Esophagus squamous epithelium (tissue), 4 donors: Measurements from ENCODE around the gene ZNF132.

Experiments used
- POLR2A ChIP-seq, 4 donors: fragments of 450-650 bp; IDR thresholded peaks; one replicate each; pipeline ENCODE4 v1.6.1; 2017; ENCODE audit warnings: antibody characterized with exemption in 4 of 4, mild to moderate bottlenecking in 4 of 4, moderate library complexity in 3 of 4
- TF ChIP-seq, protein P1 (sequence below), 6 experiments: fragments of 450-650 bp in 4 of 6; fragments of 200-600 bp in 2 of 6; sonication (generic) in 2 of 6; IDR thresholded peaks; one replicate each; pipeline ENCODE4 v1.5.1; 2016 to 2019; ENCODE audit warnings: antibody characterized with exemption in 6 of 6, mild to moderate bottlenecking in 4 of 6, moderate library complexity in 4 of 6

DNA sequence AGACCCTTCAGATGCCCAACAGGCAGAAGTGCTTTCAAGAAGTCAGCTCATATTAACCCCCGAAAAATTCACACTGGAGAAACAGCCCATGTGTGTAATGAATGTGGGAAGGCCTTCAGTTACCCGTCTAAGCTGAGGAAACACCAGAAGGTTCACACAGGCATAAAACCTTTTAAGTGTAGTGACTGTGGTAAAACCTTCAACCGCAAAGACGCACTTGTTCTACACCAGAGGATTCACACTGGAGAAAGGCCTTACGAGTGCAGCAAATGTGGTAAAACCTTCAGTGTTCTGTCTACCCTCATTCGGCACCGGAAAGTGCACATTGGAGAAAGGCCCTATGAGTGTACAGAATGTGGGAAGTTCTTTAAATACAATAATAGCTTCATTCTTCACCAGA is 22.9 kb downstream of the ZNF132 start:
- TF ChIP-seq, protein P1, sequence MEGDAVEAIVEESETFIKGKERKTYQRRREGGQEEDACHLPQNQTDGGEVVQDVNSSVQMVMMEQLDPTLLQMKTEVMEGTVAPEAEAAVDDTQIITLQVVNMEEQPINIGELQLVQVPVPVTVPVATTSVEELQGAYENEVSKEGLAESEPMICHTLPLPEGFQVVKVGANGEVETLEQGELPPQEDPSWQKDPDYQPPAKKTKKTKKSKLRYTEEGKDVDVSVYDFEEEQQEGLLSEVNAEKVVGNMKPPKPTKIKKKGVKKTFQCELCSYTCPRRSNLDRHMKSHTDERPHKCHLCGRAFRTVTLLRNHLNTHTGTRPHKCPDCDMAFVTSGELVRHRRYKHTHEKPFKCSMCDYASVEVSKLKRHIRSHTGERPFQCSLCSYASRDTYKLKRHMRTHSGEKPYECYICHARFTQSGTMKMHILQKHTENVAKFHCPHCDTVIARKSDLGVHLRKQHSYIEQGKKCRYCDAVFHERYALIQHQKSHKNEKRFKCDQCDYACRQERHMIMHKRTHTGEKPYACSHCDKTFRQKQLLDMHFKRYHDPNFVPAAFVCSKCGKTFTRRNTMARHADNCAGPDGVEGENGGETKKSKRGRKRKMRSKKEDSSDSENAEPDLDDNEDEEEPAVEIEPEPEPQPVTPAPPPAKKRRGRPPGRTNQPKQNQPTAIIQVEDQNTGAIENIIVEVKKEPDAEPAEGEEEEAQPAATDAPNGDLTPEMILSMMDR (IDR thresholded peaks at IDR 0.05): no peak
- no peak for TF ChIP-seq POLR2A (IDR thresholded peaks at IDR 0.05)
